ENCODE data around the gene SBNO2.
"Not testable (repeated sequence)": the region's sequence is repeated elsewhere in the genome, so short reads cannot be mapped to it uniquely, and the experiment has no call there.

Gene SBNO2

GRCh38 chr19:1134431-1134830, 39.6 kb downstream of the SBNO2 start:
- DNase-seq (ENCODE audit: low read depth): no peak

- no peak for DNase-seq (ENCODE audit: low read depth)
These were observed 40.6 kb downstream of the SBNO2 start for GRCh38 chr19:1133471-1133929.

- DNase-seq (ENCODE audit: low read depth): no peak
These were observed 41.3 kb downstream of the SBNO2 start for GRCh38 chr19:1132552-1133383.

GRCh38 chr19:1131718-1132551, 42.1 kb downstream of the SBNO2 start:
- DNase-seq (ENCODE audit: low read depth): peak; percentile 41

- DNase-seq (ENCODE audit: low read depth): no peak
These were observed 43.0 kb downstream of the SBNO2 start for GRCh38 chr19:1130771-1131717.

- DNase-seq (ENCODE audit: low read depth): no peak
These were observed 44.5 kb downstream of the SBNO2 start for GRCh38 chr19:1129535-1129934.

GRCh38 chr19:1129084-1129483, 45.0 kb downstream of the SBNO2 start:
- not testable (repeated sequence) for DNase-seq (ENCODE audit: low read depth)

- no peak for DNase-seq (ENCODE audit: low read depth)
These were observed 46.0 kb downstream of the SBNO2 start for GRCh38 chr19:1128106-1128505.

- no peak for DNase-seq (ENCODE audit: low read depth)
These were observed 46.9 kb downstream of the SBNO2 start for GRCh38 chr19:1126984-1127760.

- peak; percentile 39 for DNase-seq (ENCODE audit: low read depth)
These were observed 48.2 kb downstream of the SBNO2 start for GRCh38 chr19:1125601-1126467.

- no peak for DNase-seq (ENCODE audit: low read depth)
These were observed 50.0 kb downstream of the SBNO2 start for GRCh38 chr19:1123885-1124677.

- DNase-seq (ENCODE audit: low read depth): no peak
These were observed 50.7 kb downstream of the SBNO2 start for GRCh38 chr19:1123381-1123780.

GRCh38 chr19:1122972-1123363, 51.1 kb downstream of the SBNO2 start:
- DNase-seq (ENCODE audit: low read depth): no peak

- no peak for DNase-seq (ENCODE audit: low read depth)
These were observed 51.8 kb downstream of the SBNO2 start for GRCh38 chr19:1122021-1122971.

GRCh38 chr19:1121395-1121794, 52.7 kb downstream of the SBNO2 start:
- no peak for DNase-seq (ENCODE audit: low read depth)

GRCh38 chr19:1119475-1120217, 54.4 kb downstream of the SBNO2 start:
- no peak for DNase-seq (ENCODE audit: low read depth)

GRCh38 chr19:1118999-1119398, 55.1 kb downstream of the SBNO2 start:
- DNase-seq (ENCODE audit: low read depth): no peak

All from HS-27A (cell line).